Mononuclear cell (primary cell): ENCODE results near the gene TSEN15. TPM values are rescaled to one million over a fixed set of nuclear protein-coding genes. Genes with fewer than 3 reads are reported as not detected.

Experiments
- H3K27me3 ChIP-seq: 2 replicates; pipeline ENCODE4 v1.6.0; 2011; ENCODE audit warnings: low read length, control low read depth; ENCODE audit not compliant: insufficient read depth
- H3K4me1 ChIP-seq: 2 replicates; pipeline ENCODE4 v1.5.1; 2011; ENCODE audit warnings: mild to moderate bottlenecking, low read length, control low read depth; ENCODE audit not compliant: insufficient read depth
- H3K4me3 ChIP-seq: 2 replicates; pipeline ENCODE4 v1.5.1; 2011; ENCODE audit warnings: mild to moderate bottlenecking, low read length, moderate library complexity
- H3K9me3 ChIP-seq: 2 replicates; pipeline ENCODE4 v1.5.1; 2011; ENCODE audit warnings: low read depth, mild to moderate bottlenecking, control low read depth, low read length
- total RNA-seq: library from RNA; depleted of rRNA; stranded (reverse); fragments of >200 nt; gene quantifications from one replicate; pipeline ENCODE4 v1.2.3, GENCODE V29; 2012

The TSEN15 gene
- total RNA-seq, 1 donor = 23.2 TPM

DNA sequence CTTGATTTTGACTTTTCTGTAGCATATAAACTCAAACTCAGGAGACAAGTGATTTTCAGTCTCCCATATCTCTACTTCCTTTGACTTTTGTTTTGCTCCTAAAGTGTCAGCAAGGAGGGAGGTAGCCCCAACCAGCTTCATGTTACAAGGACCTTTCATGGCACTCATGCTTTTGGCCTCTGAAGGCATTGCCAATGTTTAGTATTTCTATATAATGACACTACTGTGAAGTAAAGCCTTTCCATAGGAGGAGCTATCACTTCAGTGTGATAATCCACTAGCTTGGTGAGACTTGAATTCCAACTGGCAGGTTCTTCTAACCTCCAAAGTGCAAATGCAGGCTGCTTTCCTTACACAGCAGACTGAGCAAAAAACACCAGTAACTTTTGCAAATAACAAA is 28.4 kb upstream of the TSEN15 start:
- Histone ChIP-seq H3K27me3 (peaks cover 2% of the 10 kb centered on the region), H3K9me3 (no peaks in the 10 kb centered on the region), H3K4me3 (no peak overlapping the region), H3K4me1 (no peaks in the 10 kb centered on the region)

DNA sequence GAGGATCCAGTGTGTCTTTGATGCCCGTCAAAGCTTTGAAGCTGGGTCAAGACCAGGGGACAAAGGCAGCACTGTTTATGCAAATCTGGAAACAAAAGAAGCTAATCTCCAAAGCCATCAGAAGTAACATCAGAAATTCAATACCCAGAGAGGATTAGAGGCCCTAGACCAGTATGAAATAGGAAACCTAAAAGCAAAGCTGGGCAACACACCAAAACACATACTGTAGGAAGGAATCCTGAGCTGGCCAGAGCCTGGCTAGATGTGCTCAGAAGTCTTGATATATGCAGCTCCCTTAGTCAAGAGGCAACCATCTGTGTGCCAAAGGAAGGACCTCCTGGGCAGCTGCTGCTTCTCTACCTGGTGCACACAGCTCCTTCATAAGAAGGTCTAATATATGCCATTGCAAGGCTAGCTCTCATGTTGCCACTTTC is 26.3 kb upstream of the TSEN15 start:
- no peak overlapping the region for H3K4me3 ChIP-seq
- H3K9me3 ChIP-seq = no peaks in the 10 kb centered on the region
- peaks cover 2% of the 10 kb centered on the region for H3K27me3 ChIP-seq
- no peaks in the 10 kb centered on the region for H3K4me1 ChIP-seq

DNA sequence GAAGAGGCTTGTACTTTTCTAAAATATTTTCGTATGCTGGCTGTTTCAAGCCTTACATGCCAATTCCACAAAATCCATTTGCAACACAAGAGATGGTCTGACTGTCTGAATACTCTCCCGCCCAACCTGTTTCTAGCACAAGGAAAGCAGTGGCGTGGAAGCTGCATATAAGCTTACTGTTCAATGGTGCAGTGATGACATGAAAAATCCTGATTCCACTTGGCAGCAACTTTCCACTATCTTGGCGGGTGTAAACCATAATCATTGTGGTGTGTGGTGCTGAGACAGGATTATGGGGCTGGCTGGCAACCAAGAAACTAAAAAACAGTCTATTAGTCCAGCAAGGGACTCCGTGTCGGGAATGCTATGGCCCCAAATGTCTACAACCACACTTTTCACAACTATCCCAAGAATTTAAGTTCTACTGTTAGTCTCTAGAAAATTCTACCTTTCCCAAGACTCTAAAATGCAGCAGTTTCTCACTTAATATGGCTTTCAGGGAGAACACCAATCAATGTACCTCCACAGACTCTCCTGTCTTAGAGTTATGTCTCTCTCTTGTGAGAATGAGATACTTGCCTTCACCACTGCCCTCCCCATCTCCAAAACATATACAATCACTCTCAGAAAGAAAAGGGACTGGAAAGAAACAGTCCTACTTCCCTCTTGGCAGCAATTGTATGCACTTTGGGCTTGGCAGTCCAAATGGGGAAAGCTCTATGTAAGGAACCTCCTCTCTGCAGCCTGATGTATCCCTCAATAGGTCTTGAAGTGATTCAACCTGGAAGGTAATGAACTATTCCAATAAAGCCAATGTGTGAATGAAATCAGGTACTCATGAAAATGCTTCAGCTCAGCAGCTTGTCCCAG is 23.5 kb upstream of the TSEN15 start:
- H3K4me1 ChIP-seq = no peaks in the 10 kb centered on the region
- no peak overlapping the region for H3K4me3 ChIP-seq
- no peaks in the 10 kb centered on the region for H3K9me3 ChIP-seq
- H3K27me3 ChIP-seq = peaks cover 2% of the 10 kb centered on the region

DNA sequence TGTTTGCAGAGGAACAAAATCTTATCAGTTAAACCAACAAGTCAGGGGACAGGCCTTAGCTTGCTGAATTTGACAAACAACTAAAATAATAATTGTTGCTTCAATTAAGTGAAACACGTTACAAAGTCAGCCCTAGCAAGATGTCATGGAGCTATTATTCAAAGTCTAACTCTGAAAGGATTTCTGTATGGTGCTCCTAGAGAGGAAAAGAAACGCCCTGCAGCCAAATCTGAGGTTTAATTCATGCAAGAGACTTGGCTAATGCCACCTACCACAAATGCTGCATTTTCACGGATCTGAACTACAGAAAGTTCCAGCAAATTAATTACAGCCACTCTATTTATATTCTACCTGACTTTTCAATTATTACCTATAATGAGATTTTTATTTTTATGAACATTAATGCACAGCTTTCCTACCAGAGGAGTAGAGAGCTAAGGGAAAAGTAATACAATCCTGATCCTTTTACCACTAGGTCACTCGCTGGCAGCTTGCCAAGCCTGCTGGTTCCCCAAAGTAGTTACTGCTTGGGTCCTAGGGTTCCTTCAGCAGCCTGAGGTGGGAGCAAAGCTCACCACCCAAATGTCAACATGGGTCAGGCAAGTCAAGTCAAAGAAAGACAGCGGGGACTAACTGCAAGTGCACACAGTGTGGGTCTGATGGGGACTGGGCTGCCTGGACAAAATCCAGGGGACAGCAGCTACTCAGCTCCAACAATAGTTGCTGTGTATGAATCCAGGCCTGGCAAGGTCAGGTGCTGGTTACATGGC is 22.5 kb upstream of the TSEN15 start:
- Histone ChIP-seq H3K4me3 (no peak overlapping the region), H3K4me1 (no peaks in the 10 kb centered on the region), H3K9me3 (no peaks in the 10 kb centered on the region), H3K27me3 (no peaks in the 10 kb centered on the region)

DNA sequence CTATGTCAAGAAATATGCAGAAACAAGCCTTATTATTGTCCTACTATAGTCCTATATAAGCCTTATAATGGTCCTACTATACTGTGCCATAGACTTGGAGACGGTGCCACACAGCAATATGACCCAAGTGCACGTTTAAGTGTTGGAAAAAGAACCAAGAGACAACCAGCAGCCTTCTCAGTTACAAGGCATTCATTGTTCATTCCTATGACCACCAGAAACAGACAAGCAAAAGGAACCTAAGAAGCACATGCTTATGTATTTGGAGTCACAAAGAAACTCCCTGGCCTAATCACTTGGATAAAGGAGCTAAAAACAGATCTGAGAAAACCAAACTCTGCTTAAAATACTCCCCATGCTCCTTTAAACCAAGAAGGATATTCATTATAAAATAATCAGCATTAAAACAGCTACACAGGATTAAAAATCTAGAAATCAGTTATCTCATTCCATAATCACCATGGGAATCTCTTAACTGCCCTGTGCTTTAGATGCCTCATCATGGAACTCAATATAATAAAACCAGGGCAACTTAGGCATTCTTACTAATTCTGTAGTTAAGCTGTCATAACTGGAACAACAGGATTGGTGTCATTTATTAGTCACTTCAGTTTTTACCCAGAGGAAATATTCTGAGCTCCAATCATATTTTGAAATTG is 21.0 kb upstream of the TSEN15 start:
- H3K27me3 ChIP-seq = peaks cover 8% of the 10 kb centered on the region
- H3K4me1 ChIP-seq = no peaks in the 10 kb centered on the region
- H3K4me3 ChIP-seq = no peak overlapping the region
- H3K9me3 ChIP-seq = no peaks in the 10 kb centered on the region

DNA sequence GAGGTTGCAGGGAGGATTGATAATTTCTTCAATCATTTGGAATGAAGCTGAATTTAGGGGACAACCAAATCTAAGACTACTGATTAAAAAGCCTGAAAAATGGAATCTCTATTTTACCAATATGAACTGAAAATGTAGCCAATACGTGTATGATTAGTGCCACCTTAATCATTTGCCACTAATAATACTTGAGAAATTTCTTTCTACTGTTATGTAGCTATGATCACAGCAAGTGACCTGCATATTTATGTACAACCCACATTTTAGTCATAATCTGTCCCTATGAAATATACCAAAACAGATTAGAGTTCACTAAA is 20.5 kb upstream of the TSEN15 start:
- Histone ChIP-seq H3K9me3 (no peaks in the 10 kb centered on the region), H3K27me3 (peaks cover 13% of the 10 kb centered on the region), H3K4me3 (no peak overlapping the region), H3K4me1 (peaks cover 4% of the 10 kb centered on the region)

DNA sequence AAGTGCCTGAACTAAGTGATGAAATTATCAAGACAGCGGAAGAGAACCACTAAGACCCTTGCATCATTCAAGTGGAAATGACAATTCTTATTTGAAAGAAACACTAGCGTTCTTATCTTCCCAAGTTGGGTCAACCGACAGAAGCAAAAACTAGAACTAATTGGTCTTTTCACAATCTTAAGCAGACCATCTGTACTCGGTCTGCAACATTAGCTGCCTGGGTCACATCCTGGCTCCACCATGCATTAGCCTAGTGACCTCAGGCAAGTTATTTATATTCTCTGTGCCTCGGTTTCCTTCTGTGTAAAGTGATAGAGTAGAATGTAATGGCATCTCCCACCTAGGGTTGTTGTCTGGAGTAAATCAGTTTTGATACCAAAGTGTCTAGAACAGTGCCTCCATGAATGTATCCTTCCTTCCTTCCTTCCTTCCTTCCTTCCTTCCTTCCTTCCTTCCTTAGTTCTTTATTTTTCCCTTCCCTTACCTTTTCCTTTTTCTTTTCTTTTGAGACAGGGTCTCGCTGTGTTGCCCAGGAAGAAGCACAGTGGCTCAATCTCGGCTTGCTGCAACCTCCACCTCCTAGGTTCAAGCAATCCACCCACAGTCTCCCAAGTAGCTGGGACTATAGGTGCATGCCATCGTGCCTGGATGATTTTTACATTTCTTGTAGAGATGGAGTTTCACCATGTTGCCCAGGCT is 20.0 kb upstream of the TSEN15 start:
- no peaks in the 10 kb centered on the region for H3K9me3 ChIP-seq
- H3K4me3 ChIP-seq = no peak overlapping the region
- peaks cover 18% of the 10 kb centered on the region for H3K27me3 ChIP-seq
- H3K4me1 ChIP-seq = peaks cover 9% of the 10 kb centered on the region

DNA sequence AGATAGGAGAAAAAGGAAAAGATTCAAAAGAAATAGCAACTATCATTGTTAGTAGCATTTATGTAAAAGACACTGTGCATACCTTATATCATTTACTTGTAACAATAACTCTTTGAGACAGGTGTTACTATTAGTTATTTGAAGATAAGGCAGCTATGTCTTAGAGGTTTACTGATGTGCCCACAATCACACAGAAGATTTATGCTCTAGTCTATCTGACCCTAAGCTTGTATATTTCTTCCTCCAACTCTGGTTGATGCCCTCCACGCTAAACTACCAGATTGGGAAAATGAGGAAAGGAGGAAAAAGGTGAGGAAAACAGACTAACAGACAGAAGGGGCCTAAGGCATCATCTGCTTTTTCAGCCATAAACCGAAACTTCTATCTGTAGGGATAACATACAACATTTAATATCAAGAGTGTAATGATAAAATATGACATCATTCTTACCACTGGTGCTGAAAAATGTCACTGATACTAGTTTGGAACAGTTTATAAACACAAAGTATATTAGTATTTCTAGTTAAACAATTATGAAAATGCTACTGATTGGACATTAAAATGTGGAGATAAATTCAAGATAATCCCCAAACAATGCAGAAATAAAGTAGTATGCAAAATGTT is 19.1 kb upstream of the TSEN15 start:
- no peaks in the 10 kb centered on the region for H3K9me3 ChIP-seq
- no peak overlapping the region for H3K4me3 ChIP-seq
- H3K4me1 ChIP-seq = peaks cover 18% of the 10 kb centered on the region
- peaks cover 19% of the 10 kb centered on the region for H3K27me3 ChIP-seq

DNA sequence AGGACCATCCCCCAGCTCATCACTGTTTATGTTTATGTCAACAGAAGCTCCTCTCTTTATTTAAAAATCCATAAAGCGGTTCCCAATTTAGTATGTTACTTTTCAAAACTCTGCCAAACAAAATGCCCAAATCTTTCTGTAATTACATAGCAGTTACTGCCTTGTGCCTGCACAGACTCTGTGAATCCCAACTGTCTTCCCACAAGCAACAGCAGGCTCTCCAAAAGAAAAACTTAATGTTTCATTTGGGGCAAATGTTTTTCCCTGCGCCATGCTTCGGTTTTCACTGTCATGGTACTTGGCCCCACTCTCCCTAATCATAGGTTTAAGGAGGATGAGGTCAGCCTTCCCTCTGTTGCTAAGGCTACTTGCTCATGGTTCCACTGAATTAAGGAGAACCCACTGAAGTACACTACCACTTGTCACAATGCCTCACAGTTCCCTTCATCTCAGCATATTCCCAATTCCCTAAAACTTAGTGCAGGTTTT is 18.6 kb upstream of the TSEN15 start:
- no peaks in the 10 kb centered on the region for H3K9me3 ChIP-seq
- H3K27me3 ChIP-seq = peaks cover 24% of the 10 kb centered on the region
- no peak overlapping the region for H3K4me3 ChIP-seq
- peaks cover 24% of the 10 kb centered on the region for H3K4me1 ChIP-seq

DNA sequence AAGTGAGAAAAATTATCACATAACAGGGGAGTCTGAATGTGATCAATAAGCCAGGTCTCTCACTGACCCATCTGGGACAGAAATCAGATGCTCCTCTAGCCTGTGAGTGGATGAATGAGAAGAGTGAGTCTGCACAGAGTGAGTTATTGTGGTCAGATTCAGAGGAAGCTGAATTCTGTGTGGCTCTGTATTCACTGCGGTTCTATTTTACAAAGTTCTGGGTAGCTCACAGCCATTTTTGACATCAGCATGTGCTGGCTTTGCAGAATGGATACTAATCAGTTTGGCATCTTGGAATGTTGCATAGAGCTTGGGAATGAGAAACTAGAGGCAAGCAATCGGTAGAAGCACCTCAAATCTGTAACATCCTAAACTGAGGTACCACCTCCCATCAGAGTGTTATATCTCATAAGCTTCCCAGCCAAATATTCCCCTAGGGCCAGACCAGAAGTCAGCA is 17.8 kb upstream of the TSEN15 start:
- H3K4me3 ChIP-seq = no peak overlapping the region
- H3K9me3 ChIP-seq = no peaks in the 10 kb centered on the region
- peaks cover 30% of the 10 kb centered on the region for H3K27me3 ChIP-seq
- H3K4me1 ChIP-seq = peaks cover 24% of the 10 kb centered on the region

DNA sequence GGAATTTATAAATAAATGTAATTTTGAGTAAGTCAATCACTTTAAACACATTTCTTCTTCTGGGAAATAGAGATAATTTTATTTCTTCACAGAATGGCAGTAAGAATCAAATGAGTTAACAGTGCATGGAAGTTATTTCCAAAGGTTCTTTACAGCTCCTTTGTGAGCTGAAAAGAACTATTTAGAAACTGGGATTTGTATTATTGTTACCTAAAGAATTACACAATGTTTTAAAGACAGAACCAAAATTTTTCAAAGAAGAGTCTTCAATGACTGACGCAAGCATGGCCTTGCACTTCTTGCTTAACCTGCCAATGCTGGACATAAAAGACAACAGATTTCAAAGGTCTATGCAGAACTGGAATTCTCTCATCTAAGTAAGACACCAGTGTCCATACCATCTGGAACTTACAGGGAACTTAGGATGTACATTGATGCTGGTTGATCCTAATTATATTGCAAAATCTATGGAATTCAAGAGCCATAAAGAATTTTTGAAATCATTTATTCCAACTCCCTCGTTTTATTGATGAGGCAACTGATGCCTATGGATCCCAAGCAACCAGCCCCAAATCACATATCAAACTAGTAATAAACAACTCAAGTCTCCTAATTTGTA is 16.7 kb upstream of the TSEN15 start:
- peaks cover 24% of the 10 kb centered on the region for H3K4me1 ChIP-seq
- peaks cover 36% of the 10 kb centered on the region for H3K27me3 ChIP-seq
- H3K9me3 ChIP-seq = no peaks in the 10 kb centered on the region

DNA sequence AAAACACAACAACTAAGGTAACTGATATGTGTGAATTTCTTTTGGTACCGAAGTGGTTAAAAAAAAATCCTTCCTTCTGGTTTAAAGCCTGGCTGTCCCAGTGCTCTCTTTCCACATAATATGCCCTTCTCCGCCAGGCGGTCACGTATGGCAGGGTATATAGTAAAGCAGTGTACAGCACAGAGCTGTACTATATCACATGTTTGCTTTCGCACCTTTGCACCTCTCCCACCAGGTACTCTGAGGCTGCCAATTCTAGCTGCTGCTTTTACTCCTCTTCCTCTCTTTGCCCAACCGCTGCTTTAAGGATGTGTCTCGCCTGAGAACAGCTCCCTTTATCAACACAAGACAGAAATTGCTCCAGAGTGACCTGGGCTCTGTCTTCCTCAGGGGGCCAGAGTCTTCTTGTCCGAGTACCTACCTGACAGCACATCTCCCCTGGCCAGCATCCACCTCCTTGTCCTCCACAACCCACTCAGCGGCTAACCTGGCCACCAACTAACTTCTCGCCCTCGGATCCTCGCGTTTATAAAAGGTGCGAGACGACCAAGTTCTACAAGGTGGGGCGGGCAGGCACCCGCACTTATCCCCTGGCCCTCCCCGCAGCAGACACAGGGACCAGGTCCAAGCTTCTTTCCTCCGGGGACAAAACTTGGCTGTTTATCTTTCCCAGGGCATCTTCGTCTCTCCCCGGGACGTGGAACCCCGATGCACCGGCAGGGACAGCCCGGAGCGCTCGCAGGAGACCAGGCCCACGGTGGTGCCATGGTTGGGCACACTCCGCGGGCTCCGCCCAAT is 15.6 kb upstream of the TSEN15 start:
- Histone ChIP-seq H3K4me1 (peaks cover 24% of the 10 kb centered on the region), H3K4me3 (peak overlapping the region; percentile 38), H3K27me3 (peaks cover 36% of the 10 kb centered on the region), H3K9me3 (no peaks in the 10 kb centered on the region)

More for the DNA sequence above, 16.7 kb upstream of the TSEN15 start:
- H3K4me3 ChIP-seq = no peak overlapping the region

DNA sequence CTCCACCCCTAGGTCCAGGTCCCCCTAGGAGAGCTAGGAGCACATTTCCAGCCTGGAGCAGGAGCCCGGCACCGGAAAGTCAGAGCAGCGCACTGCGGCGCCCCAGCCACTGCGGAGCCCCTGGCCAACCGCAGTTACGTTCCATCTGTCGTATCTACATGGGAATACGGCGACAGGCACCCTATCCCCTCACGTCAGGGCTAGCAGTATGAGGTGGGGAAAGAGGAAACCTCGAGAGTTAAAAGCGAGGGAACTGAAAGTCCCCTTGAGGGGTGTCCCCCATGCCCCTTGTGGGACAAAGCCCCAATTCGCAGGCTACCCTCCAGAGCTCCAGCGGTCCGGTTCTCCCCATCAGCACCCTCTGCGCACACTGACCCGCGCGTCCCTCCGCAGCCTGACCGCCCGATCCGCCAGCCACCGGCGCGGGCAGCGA is 15.0 kb upstream of the TSEN15 start:
- H3K27me3 ChIP-seq = peaks cover 42% of the 10 kb centered on the region
- peak overlapping the region; percentile 38 for H3K4me3 ChIP-seq
- H3K4me1 ChIP-seq = peaks cover 24% of the 10 kb centered on the region
- no peaks in the 10 kb centered on the region for H3K9me3 ChIP-seq
